ENCODE measurements around the gene KCNN3. TPM values are rescaled to one million over a fixed set of nuclear protein-coding genes. Genes with fewer than 3 reads are reported as not detected.

KCNN3 gene
- total RNA-seq, 1 experiment from 2014 or later: 1.3 TPM

- TF ChIP-seq GRHL2 (CRISPR knock-in tag; IDR thresholded peaks at IDR 0.05; ENCODE audit: insufficient replicate concordance, severe bottlenecking) (no peak), HMGXB4 (CRISPR knock-in tag; IDR thresholded peaks at IDR 0.05) (no peak), MXD4 (CRISPR knock-in tag; IDR thresholded peaks at IDR 0.05; ENCODE audit: borderline replicate concordance) (no peak), PRRX2 (CRISPR knock-in tag; IDR thresholded peaks at IDR 0.05) (no peak), RORB (CRISPR knock-in tag; IDR thresholded peaks at IDR 0.05) (no peak)
- TF ChIP-seq, protein P1, sequence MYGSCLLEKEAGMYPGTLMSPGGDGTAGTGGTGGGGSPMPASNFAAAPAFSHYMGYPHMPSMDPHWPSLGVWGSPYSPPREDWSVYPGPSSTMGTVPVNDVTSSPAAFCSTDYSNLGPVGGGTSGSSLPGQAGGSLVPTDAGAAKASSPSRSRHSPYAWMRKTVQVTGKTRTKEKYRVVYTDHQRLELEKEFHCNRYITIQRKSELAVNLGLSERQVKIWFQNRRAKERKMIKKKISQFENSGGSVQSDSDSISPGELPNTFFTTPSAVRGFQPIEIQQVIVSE (CRISPR knock-in tag; IDR thresholded peaks at IDR 0.05; ENCODE audit: borderline replicate concordance): no peak
- TF ChIP-seq, protein P2, sequence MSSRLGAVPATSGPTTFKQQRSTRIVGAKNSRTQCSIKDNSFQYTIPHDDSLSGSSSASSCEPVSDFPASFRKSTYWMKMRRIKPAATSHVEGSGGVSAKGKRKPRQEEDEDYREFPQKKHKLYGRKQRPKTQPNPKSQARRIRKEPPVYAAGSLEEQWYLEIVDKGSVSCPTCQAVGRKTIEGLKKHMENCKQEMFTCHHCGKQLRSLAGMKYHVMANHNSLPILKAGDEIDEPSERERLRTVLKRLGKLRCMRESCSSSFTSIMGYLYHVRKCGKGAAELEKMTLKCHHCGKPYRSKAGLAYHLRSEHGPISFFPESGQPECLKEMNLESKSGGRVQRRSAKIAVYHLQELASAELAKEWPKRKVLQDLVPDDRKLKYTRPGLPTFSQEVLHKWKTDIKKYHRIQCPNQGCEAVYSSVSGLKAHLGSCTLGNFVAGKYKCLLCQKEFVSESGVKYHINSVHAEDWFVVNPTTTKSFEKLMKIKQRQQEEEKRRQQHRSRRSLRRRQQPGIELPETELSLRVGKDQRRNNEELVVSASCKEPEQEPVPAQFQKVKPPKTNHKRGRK (CRISPR knock-in tag; IDR thresholded peaks at IDR 0.05; ENCODE audit: borderline replicate concordance): no peak
- TF ChIP-seq, protein P3, sequence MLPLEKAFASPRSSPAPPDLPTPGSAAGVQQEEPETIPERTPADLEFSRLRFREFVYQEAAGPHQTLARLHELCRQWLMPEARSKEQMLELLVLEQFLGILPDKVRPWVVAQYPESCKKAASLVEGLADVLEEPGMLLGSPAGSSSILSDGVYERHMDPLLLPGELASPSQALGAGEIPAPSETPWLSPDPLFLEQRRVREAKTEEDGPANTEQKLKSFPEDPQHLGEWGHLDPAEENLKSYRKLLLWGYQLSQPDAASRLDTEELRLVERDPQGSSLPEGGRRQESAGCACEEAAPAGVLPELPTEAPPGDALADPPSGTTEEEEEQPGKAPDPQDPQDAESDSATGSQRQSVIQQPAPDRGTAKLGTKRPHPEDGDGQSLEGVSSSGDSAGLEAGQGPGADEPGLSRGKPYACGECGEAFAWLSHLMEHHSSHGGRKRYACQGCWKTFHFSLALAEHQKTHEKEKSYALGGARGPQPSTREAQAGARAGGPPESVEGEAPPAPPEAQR (CRISPR knock-in tag; IDR thresholded peaks at IDR 0.05): no peak
- Mint-ChIP-seq H3K36me3 (no peaks in the 10 kb centered on the region), H3K4me1 (no peaks in the 10 kb centered on the region), H3K27ac (no peak overlapping the region), H3K4me3 (no peak overlapping the region), H3K27me3 (ENCODE audit: low read depth) (peaks cover 2% of the 10 kb centered on the region; the same call in 1 of the 2 replicates), H3K9me3 (no peaks in the 10 kb centered on the region)
- no peak for ATAC-seq
- CTCF ChIA-PET: interaction anchor here (1.0 to 3.2 kb wide), 7 partner anchors 19 to 273 kb away, joined by 3 to 14 read pairs (median 4); partner anchors contain the start of gene PMVK
- POLR2A ChIA-PET: no interaction called here
- DNase-seq (ENCODE audit: low spot score): no peak
Measured at GRCh38 chr1:154663471-154664060, 206.5 kb downstream of the KCNN3 start.

DNA sequence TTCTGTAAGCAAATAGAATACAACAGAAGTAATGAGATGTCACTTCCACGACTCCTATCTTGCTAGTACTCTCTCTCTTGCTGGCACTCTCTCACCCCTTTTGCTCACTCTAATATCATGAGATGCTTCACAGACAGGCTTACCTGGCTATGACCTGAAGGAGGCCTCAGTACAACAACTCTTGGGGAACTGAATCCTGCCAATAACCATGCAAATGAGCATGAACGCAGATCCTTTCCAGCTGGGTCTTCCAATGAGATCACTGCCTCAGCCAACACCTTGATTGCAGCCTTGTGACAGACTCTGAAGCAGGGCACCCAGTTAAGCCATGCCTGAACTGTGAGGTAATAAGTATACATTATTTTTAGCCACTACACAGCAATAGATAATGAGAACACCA lies 209.0 kb downstream of the KCNN3 start:
- peak; percentile 88 for ATAC-seq
- H3K4me3 Mint-ChIP-seq: no peak overlapping the region
- POLR2A ChIA-PET: no interaction called here

More for the DNA sequence above, 209.0 kb downstream of the KCNN3 start:
- no peaks in the 10 kb centered on the region for H3K36me3 Mint-ChIP-seq
- DNase-seq (ENCODE audit: low spot score): no peak
- H3K27me3 Mint-ChIP-seq (ENCODE audit: low read depth): peaks cover under 1% of the 10 kb centered on the region; the same call in 1 of the 2 replicates
- TF ChIP-seq, protein P4, sequence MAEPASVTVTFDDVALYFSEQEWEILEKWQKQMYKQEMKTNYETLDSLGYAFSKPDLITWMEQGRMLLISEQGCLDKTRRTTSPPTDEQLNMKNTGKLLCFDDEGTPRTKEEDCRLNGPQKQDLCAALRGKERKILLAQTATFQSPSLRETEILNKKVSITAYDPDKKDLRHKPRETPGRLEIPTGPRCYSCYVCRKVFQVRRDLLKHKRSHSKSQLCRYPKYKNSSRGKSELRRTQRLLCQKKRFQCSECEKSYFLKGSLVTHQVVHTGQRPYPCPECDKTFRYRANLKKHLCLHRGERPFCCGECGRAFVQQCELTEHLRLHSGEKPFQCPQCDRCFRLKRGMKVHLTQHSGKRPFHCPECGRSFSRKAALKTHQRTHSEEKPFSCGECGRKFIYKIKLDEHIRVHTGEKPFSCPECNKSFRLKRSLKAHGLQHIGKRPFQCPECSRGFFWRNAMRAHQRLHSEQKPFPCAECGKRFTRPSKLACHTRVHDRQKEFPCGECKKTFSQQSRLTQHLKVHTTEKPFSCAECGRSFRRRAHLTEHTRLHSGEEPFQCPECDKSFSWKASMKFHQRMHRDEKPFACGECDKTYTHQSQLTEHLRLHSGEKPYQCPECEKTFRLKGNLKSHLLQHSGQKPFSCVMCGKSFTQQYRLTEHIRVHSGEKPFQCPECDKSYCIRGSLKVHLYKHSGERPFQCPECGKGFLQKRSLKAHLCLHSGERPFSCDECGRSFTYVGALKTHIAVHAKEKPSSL (CRISPR knock-in tag; conservative IDR thresholded peaks at IDR 0.05): no peak
- no peak for TF ChIP-seq ELF4 (CRISPR knock-in tag; IDR thresholded peaks at IDR 0.05; ENCODE audit: low read depth)
- no peak for TF ChIP-seq ZNF317 (CRISPR knock-in tag; IDR thresholded peaks at IDR 0.05; ENCODE audit: borderline replicate concordance, low read depth)
- no peak for TF ChIP-seq ATF1 (CRISPR knock-in tag; IDR thresholded peaks at IDR 0.05)
- no peak for TF ChIP-seq ZNF671 (CRISPR knock-in tag; IDR thresholded peaks at IDR 0.05)
- no peak for TF ChIP-seq ZNF423 (CRISPR knock-in tag; IDR thresholded peaks at IDR 0.05)
- no peak for TF ChIP-seq NR2C2 (CRISPR knock-in tag; IDR thresholded peaks at IDR 0.05)
- no peaks in the 10 kb centered on the region for H3K9me3 Mint-ChIP-seq
- H3K4me1 Mint-ChIP-seq: no peaks in the 10 kb centered on the region
- H3K27ac Mint-ChIP-seq: no peak overlapping the region
- CTCF ChIA-PET: interaction anchor here (0.7 to 1.3 kb wide), 5 partner anchors 8 to 218 kb away, joined by 3 to 4 read pairs (median 3); no protein-coding TSS in a partner anchor

All from WTC11 (cell line).